HL-60 (cell line): ENCODE data around the gene GRAMD4.
"Not testable (repeated sequence)": the region's sequence is repeated elsewhere in the genome, so short reads cannot be mapped to it uniquely, and the experiment has no call there.

Experiments
- DNase-seq, 2 experiments: peaks; one replicate each; pipeline ENCODE4 v3.0.0-alpha.2; 2010 to 2020; ENCODE audit warnings: low read depth in 1 of 2, low spot score in 1 of 2
- H3K27ac ChIP-seq: fragments of 250-450 bp; sonication (Bioruptor Pico); replicated peaks from 2 replicates; pipeline ENCODE4 v1.5.1; 2020; ENCODE audit warnings: mild to moderate bottlenecking, moderate library complexity
- H3K27me3 ChIP-seq: fragments of 250-450 bp; sonication (Bioruptor Pico); 2 replicates; pipeline ENCODE4 v1.5.1; 2021; ENCODE audit warnings: mild to moderate bottlenecking, moderate library complexity; ENCODE audit not compliant: insufficient read depth, poor library complexity, severe bottlenecking
- H3K4me3 ChIP-seq: replicated peaks from 2 replicates; pipeline ENCODE4 v1.5.1; 2011; ENCODE audit warnings: mild to moderate bottlenecking, control low read depth, low read length; ENCODE audit not compliant: insufficient read depth
- GABPA ChIP-seq: IDR thresholded peaks from 2 replicates; pipeline ENCODE4 v1.6.1; 2012; ENCODE audit warnings: low read depth
- POLR2AphosphoS5 ChIP-seq: IDR thresholded peaks from 2 replicates; pipeline ENCODE4 v1.6.1; 2012; ENCODE audit warnings: low read depth
- SPI1 ChIP-seq: IDR thresholded peaks from 2 replicates; pipeline ENCODE4 v1.6.1; 2012; ENCODE audit warnings: low read depth, mild to moderate bottlenecking, borderline replicate concordance
- TF ChIP-seq, protein P1 (sequence below): IDR thresholded peaks from one replicate; pipeline ENCODE4 v1.5.1; 2011; ENCODE audit warnings: low read length, control low read depth, inconsistent platforms; ENCODE audit not compliant: insufficient read depth
- TF ChIP-seq, protein P2 (sequence below): IDR thresholded peaks from 2 replicates; pipeline ENCODE4 v1.6.1; 2012; ENCODE audit warnings: low read depth; ENCODE audit not compliant: insufficient replicate concordance

Gene GRAMD4

DNA sequence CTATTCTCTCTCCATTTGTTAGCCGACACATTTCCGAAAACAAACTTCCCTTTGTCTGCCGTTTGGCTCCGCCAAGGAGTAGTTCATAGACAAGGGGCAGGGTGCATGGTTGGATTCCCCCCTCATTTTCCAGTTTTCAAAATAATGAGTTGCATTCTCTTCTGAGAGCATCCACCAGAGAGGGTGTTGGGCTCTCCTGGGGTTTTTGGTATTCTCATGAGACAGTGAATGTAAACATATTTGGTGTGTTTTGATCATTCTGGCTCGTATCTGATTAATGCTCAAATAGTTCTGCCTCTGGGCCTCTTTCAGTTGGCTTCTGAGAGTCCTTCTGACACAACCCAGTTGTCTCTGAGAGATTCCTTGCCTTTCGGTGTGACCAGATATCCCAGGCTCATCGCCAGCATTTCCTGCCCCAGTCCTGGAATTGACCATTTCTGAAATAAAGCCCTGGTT lies 21.7 kb downstream of the GRAMD4 start:
- Histone ChIP-seq H3K27me3 (no peaks in the 10 kb centered on the region), H3K27ac (no peak overlapping the region), H3K4me3 (no peak overlapping the region)
- no peak for TF ChIP-seq GABPA
- TF ChIP-seq POLR2AphosphoS5: no peak
- no peak for TF ChIP-seq SPI1
- TF ChIP-seq, protein P1, sequence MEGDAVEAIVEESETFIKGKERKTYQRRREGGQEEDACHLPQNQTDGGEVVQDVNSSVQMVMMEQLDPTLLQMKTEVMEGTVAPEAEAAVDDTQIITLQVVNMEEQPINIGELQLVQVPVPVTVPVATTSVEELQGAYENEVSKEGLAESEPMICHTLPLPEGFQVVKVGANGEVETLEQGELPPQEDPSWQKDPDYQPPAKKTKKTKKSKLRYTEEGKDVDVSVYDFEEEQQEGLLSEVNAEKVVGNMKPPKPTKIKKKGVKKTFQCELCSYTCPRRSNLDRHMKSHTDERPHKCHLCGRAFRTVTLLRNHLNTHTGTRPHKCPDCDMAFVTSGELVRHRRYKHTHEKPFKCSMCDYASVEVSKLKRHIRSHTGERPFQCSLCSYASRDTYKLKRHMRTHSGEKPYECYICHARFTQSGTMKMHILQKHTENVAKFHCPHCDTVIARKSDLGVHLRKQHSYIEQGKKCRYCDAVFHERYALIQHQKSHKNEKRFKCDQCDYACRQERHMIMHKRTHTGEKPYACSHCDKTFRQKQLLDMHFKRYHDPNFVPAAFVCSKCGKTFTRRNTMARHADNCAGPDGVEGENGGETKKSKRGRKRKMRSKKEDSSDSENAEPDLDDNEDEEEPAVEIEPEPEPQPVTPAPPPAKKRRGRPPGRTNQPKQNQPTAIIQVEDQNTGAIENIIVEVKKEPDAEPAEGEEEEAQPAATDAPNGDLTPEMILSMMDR: no peak
- TF ChIP-seq, protein P2, sequence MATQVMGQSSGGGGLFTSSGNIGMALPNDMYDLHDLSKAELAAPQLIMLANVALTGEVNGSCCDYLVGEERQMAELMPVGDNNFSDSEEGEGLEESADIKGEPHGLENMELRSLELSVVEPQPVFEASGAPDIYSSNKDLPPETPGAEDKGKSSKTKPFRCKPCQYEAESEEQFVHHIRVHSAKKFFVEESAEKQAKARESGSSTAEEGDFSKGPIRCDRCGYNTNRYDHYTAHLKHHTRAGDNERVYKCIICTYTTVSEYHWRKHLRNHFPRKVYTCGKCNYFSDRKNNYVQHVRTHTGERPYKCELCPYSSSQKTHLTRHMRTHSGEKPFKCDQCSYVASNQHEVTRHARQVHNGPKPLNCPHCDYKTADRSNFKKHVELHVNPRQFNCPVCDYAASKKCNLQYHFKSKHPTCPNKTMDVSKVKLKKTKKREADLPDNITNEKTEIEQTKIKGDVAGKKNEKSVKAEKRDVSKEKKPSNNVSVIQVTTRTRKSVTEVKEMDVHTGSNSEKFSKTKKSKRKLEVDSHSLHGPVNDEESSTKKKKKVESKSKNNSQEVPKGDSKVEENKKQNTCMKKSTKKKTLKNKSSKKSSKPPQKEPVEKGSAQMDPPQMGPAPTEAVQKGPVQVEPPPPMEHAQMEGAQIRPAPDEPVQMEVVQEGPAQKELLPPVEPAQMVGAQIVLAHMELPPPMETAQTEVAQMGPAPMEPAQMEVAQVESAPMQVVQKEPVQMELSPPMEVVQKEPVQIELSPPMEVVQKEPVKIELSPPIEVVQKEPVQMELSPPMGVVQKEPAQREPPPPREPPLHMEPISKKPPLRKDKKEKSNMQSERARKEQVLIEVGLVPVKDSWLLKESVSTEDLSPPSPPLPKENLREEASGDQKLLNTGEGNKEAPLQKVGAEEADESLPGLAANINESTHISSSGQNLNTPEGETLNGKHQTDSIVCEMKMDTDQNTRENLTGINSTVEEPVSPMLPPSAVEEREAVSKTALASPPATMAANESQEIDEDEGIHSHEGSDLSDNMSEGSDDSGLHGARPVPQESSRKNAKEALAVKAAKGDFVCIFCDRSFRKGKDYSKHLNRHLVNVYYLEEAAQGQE: no peak
- DNase-seq: no peak

DNA sequence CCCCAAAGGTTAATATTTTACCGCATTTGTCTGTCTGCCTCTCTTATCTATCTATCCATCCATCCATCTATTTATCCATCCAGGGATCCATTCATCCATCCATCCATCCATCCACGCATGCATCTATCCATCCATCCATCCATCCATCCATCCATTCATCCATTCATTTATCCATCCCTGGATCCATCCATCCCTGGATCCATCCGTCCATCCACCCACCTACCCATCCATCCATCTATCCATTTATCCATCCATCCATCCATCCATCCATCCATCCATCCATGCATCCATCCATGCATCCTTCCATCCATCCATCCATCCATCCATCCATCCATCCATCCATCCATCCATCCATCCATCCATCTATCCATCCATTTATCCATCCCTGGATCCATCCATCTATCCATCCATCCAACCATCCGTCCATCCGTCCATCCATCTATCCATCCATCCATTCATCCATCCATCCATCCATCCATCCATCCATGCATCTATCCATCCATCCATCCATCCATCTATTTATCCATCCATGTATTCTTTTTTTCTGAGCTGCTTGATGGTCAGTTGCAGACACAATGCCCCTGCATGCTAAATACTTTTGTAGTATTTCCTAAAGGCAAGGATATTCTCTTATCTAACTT lies 22.8 kb downstream of the GRAMD4 start:
- not testable (repeated sequence) for H3K27me3 ChIP-seq, DNase-seq, H3K27ac ChIP-seq, H3K4me3 ChIP-seq

DNA sequence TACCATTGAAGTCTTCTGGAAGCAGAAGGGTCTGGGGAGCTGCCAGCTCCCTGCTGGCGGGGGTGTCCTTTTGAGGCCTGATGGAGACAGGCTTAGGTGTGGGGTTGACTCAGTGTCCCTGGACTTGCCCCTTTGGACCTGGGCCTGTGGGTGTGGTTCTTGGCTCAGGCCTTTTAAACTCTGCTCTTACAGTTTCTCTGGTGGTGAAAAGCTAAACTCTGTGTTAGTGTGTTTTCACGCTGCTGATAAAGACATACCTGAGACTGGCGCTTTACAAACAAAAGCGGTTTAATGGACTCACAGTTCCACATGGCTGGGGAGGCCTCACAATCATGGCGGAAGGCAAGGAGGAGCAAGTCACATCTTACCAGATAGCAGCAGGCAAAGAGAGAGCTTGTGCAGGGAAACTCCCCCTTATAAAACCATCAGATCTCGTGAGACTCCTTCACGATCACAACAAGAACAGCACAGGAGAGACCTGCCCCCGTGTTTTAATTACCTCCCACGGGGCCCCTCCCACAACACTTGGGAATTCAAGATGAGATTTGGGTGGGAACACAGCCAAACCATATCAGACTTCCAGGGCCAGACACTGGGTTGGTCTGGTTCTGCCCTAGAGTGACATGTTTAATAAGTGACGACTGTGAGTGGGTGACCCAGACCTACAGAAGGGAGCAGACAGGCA lies 26.5 kb downstream of the GRAMD4 start:
- no peak for DNase-seq
- TF ChIP-seq POLR2AphosphoS5: no peak
- TF ChIP-seq, protein P1: no peak
- TF ChIP-seq SPI1: no peak
- no peak for TF ChIP-seq GABPA
- TF ChIP-seq, protein P2: no peak

DNA sequence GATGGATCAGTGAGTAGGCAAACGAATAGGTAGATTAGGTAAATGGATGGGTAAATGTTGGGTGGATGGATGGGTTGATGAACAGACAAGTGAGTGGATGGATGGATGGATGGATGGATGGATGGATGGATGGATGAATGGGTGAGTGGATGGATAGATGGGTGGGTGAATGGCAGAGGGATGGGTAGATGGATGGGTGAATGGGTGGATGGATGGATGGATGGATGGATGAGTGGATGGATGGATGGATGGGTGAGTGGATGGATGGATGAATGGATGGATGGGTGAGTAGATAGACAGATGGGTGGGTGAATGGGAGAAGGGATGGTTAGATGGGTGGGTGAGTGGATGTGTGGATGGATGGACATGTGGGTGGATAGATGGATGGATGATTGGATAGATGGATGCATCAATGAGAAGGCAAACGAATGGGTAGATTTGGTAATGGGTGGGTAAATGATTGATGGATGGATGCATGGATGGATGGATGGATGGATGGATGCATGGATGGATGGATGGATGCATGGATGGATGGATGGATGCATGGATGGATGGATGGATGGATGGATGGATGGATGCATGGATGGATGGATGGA lies 28.1 kb downstream of the GRAMD4 start:
- not testable (repeated sequence) for H3K27me3 ChIP-seq, H3K4me3 ChIP-seq, H3K27ac ChIP-seq, DNase-seq

More for the DNA sequence above, 26.5 kb downstream of the GRAMD4 start:
- H3K4me3 ChIP-seq: no peak overlapping the region
- no peak overlapping the region for H3K27ac ChIP-seq
- no peaks in the 10 kb centered on the region for H3K27me3 ChIP-seq
